GM18868 (cell line): ENCODE measurements around the gene RFX2.
"Not testable (repeated sequence)": the region's sequence is repeated elsewhere in the genome, so short reads cannot be mapped to it uniquely, and the experiment has no call there.

Source experiments
- ATAC-seq: cut with Tn5 transposase; IDR thresholded peaks from one replicate; pipeline ENCODE4 v1.9.1; 2021; ENCODE audit warnings: mild to moderate bottlenecking, moderate library complexity; ENCODE audit not compliant: unreplicated experiment

The RFX2 gene

DNA sequence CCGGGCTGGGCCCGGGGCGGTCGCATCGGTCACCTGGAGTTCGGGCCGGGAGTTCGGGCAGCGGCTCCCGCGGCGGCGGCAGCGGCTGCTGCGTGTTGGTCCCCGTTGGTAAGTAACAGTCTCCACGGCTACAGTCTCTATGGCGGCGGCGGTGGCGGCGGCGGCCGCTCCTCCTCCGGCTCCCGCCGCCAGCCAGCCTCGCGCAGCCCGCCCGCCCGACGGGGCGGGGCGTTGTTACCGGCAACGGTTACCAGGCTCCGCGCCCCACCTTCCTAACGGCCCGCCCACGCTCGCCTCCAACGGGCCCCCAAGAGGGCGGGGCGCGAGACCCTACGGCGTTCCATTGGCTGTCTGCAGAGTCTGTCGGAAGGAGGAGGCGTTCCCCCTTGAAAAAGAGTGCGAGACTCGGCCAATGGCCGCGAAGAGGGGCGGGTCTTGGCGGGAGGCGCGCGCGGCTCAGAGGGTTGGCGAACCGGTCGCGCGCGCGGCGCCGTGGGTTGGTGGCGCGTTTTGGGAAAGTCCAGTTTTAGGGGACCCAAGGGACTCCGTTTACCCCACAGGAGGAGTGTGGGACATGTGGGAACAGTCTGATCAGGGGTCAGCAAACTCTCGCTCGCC lies at the start of gene RFX2:
Gene RFX2 (minus strand): TSS at position 141 of the 618 bp plus-strand sequence. CDS start 63,004 bp downstream, outside the sequence.
- ATAC-seq = peak; percentile 95

DNA sequence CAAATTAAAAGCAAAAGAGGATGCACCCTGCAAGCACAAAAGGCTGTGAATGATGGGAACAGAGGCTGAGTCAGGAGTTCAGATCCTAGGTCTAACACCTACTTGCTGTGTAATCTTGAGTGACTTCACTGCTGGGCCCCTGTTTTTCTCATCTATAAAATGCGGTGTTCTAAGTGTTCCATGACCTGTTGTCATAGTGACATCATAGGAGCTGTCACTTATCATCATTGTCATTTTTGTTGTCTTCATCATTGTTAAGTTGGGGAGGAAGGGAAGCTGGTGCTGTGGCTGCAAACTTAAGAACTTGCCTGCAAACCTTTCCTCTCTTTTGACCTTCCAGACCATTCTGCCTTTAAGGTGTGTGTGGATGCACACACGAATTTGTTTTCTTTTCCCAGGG lies 45.7 kb upstream of the RFX2 start:
- no peak for ATAC-seq

DNA sequence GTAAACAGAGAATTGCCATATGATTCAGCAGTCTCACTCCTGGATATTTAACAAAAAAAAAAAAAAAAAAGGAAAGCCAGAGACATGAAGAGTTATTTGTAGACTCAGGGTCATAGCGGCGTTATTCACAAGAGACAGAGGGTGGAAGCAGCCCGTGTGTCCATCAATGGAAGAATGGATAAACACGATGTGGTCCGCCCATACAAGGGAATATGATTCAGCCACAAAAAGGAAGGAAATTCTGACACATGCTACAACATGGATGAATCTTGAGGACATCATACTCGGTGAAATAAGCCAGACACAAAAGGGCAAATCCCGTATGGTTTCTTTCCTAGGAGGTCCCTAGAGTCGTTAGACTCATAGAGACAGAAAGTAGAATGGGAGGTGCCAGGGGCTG lies 40.0 kb upstream of the RFX2 start:
- ATAC-seq = no peak

DNA sequence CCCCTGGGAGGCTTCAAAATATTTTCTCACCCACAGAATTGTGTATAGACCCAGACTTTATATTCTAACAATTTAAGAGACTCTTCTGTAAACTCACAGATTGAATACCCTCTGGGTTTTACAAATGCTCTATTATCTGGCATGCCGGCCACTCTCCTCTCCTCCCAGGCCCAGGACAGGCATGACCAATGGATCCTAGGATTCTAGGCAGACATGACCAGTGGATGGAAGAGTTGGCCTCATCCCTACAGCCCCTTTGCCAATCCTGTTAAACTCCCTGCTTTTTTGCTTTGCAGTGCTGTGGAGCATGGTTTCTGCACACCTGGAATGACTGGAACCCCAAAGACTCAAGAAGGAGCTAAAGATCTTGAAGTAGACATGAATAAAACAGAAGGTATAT lies 30.9 kb upstream of the RFX2 start:
- ATAC-seq = no peak

DNA sequence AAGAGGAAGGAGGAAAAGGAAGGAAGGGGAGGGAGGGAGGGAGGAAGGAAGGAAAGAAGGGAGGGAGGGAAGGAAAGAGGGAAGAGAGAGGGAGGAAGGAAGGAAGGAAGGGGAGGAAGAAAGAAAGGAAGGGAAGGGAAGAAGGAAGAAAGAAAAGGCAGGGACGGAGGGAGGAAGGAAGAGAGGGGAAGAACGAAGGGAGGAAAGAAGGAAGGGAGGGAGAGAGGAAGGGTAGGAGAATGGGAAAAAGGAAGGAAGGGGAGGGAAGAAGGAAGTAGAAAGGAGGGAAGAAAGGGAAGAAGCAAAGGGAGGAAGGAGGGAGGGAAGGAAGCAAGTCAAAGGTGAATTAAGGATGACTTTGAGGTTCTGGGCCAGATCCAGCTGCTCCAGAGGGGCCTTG lies 28.2 kb upstream of the RFX2 start:
- ATAC-seq = no peak

DNA sequence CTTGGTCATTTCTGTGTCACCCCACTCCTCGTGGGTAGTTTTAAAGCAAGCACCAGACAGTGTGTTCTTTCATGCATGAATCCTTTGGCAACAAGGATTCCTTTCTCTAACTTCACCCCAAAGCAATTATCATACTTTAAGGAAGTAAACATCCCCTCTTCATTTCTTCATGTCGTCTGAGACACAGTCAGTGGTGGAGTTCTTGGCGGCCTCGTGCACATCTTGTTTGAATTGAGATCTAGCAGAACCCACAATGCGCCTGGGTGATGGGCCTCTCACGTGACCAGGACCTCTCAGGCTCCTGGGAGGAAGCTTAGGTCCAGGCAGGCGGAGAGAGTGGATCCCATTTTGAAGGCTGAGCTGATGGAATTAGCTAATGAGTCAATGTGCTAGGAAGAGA lies 27.8 kb upstream of the RFX2 start:
- ATAC-seq = no peak

DNA sequence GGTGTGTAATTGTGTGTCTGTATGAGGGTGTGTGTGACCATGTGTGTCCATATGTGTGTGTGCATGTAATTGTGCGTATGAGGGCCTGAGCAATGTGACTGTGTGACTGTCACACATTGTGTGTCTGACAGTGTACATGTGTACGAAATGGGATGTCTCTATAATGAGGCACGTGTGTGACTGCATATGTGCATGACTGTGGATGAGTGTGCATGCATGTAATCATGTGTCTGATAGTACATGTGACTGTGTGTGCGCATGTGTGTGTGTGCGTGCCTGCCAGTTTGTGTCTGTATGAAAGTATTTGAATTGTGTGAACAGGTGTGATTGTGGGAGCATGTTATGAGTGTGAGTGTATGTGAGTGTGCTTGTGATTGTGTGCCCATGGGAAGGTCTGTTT lies 22.9 kb upstream of the RFX2 start:
- ATAC-seq = no peak

DNA sequence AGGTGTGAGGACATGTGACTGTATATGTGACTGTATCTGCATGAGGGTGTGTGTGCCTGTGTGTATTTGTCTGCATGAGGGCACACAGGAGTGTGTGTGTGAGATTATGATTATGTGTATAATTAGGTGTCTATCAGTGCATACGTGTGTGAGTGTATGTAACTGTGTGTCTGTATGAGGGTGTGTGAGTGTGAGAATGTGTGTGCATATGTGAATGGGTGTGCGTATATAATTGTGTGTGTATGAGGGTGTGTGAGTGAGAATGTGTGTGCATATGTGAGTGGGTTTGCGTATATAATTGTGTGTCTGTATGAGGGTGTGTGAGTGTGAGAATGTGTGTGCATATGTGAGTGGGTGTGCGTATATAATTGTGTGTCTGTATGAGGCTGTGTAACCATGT lies 22.2 kb upstream of the RFX2 start:
- ATAC-seq = no peak

DNA sequence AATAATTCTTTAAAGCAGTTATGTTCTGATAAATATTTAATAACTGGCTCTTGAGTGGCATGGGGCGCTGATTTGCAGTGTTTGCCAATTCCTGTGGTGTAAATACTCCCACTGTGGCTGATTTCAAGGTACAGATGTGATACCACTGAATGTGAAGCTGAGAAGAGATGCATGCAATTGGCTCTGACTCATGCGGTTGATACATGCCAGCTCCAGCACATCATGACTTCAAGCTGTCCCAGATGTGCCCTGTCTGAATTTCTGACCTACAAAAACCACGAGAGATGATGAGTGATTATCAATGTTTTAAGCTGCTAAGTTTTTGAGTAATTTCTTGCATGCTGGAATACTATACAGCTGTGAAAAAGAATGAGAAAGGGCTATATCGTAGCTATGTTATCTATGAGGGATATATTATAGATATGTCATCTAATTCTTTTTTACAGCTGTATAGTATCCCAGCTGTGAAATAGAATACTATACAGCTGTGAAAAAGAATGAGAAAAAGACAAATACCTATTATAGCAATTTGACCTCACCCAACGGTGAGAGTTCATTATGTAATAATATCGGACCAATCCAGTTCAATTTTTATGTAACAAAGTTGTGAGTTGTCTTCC lies 17.5 kb upstream of the RFX2 start:
- ATAC-seq = no peak

DNA sequence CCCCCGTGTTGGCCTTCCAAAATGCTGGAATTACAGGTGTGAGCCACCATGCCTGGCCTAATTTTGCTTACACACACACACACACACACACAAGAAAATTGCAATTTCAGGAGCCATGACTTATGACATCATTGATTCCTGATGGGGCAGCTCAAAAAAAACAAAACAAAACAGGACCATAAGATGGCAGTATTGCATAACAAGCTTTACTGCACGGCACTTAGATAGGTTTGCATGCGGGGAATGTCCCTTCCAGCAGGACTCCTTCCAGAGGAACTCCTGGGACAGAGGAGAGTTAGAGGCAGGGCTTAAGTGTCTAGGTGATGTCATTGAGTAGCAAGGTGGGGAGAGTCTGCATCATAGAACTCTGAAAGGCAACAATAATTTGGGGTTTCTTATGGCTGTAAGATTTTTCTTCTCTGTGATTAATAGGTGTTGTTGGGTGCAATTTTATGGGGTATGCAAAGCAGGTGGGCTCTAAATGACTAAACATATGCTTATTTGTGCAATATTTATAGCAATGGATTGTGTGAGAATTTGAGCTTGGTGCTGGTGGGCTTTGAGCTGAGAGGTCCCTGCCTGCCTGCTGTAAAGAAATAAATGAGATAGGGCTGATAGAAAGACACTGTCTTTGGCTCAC lies 16.2 kb upstream of the RFX2 start:
- ATAC-seq = no peak

DNA sequence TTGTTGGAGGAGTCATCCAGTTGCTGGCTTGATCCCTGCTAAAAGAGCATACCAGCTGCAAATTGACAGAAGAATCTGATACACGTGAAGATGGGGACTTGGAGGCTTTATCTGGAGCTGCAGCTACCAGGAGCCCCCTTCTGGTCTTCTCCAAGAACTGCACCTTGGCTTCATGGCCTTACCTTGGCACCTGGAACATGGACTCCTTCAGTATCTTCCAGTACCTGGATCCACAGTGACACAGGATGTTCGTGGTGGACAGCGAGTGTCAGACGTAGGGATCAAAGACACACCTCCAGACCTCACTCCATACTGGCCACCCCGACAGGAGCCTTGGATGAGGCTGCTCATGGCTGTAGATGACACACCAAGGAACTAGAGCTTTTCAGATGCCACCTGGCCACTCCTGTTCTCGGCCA lies 15.3 kb upstream of the RFX2 start:
- ATAC-seq = no peak

DNA sequence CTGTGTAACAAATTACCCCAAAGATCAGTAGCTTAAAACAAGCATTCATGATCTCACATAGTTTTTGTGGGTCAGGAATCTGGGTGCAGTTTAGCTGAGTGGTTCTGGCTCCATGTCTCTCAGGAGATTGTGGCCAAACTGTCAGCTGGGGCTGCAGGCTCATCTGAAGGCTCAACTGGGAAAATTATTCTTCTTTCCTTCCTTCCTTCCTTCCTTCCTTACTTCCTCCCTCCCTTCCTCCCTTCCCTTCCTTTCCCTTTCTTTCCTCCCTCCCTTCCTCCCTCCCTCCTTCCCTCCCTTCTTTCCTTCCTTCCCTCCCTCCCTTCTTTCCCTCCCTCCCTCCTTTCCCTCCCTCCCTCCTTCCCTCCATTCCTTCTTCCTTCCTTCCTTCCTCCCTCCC lies 8.7 kb upstream of the RFX2 start:
- ATAC-seq = no peak

DNA sequence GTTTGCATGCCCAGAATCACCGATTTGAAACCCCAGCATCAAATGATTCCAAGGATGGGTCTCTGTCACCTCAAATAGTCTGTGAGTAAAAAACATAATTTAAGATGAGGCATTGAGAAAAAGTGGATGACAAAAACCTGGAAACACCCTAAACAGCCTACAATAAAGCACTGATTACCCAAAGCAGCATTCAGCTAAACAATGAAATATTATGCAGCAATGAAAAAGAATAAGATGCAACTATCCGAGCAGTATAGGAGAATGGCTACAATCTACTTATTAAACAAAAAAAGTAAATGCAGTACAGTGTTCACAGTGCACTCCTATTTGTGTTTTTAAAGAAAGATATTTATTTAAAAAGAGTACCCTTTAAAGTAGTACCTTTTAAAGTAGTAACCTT lies 7.7 kb upstream of the RFX2 start:
- ATAC-seq = no peak

DNA sequence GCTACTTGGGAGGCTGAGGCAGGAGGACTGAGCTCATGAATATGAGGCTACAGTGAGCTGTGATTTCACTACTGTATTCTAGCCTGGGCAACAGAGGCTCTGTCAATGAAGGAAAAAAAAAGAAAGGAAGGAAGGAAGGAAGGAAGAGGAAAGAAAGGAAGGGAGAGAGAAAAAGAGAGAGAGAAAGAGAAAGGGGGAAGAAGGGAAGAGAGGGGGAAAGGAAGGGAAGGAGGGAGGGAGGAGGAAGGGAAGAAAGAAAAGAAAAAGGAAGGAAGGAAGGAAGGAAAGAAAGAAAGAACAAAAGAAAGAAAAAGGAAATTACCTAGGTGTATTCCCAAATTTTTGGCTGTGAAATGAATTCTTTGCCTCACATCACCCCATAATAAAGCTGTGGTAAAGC lies 7.2 kb upstream of the RFX2 start:
- no peak for ATAC-seq

DNA sequence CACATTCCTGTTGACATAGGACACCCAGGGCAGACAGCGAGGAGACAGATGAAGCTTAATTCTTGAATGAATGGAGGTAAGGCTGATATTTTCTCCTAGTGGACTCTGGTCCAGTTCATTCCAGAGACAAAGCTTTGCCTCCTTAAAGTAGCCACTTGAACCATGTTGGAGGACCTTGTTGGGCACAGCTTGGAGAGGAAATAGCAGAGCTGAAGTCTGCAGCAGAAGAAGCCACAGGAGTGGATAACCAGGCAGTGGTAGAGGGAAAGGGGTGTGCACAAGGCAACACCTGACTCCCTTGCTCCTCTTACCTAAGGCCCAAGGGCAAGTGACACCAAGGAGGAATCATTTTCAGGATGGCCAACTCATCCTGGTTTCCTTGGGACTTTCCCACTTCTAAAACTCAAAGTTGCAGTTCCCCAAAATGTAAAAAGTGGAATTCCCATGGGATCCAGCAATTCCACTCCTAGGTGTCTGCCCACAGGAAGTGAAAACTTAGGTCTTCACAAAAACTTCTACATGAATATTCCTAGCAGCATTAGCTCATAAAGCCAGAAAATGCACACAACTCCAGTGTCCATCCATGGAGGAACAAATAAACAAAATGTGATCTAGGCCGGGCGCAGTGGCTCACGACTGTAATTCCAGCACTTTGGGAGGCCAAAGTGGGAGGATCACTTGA lies 6.6 kb upstream of the RFX2 start:
- no peak for ATAC-seq

DNA sequence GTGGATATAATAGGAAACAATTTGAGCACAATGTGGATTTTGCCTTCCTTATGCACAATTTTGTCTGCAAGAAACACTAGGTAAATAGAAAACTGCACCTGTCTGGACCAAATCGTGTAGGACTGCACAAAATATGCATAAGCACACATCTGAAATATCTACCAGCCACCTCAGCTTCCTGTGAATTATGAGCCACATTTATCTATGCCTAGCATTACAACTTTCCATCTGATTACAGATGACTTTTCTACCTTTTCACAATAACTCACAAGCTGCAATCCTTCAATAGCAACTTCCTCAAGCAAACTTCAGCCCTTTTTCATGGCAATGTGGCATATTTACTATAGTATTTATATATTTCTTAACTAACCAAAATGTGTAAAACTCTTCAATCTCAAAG lies 5.7 kb upstream of the RFX2 start:
- no peak for ATAC-seq

DNA sequence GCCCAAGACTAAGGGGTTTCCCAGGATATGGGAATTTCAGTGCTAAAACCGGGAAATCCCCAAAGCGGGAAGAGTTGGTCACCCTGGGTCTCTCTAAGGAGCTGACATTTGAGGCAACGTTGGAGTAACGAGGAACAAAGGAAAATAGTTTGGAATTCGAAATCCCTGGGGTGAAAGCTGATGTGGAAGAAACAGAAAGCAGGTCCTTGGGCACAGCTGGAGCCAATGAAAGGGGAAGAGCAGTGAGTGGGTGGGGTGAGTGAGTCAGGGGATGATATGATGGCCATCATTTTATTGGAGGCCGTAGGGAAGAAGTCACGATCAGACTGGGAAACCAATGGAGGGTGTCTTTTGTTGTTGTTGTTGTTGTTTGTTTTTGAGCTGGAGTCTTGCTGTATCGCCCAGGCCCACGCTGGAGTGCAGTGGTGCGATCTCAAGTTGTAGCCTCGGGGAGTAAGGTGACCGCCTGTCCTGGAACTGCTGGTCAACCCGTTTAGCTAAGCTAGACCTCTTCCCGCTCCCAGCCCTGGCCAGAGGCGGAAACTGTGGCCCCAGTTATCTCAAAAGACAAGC lies 3.4 kb upstream of the RFX2 start:
- ATAC-seq = no peak

DNA sequence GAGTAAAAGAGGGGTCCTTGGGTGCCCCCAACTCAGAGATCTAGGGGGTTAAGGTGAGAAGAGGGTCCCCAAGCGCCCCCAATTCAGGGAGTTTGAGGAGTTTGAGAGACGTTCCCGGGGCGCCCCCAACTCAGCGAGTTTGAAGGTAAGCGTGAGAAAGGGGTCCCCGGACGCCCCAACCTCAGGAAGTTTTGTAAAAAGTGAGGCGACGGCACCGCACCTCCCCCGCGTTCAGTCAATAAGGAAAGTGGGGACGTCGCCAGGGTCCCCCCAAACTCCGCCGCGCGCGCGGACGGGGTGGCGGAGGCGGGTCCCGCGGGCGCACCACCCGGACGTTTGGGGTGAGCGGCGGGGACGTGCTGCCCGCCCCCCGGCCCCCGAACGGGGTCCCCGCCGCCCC lies 353 bp downstream of the RFX2 start:
- peak; percentile 15 for ATAC-seq

DNA sequence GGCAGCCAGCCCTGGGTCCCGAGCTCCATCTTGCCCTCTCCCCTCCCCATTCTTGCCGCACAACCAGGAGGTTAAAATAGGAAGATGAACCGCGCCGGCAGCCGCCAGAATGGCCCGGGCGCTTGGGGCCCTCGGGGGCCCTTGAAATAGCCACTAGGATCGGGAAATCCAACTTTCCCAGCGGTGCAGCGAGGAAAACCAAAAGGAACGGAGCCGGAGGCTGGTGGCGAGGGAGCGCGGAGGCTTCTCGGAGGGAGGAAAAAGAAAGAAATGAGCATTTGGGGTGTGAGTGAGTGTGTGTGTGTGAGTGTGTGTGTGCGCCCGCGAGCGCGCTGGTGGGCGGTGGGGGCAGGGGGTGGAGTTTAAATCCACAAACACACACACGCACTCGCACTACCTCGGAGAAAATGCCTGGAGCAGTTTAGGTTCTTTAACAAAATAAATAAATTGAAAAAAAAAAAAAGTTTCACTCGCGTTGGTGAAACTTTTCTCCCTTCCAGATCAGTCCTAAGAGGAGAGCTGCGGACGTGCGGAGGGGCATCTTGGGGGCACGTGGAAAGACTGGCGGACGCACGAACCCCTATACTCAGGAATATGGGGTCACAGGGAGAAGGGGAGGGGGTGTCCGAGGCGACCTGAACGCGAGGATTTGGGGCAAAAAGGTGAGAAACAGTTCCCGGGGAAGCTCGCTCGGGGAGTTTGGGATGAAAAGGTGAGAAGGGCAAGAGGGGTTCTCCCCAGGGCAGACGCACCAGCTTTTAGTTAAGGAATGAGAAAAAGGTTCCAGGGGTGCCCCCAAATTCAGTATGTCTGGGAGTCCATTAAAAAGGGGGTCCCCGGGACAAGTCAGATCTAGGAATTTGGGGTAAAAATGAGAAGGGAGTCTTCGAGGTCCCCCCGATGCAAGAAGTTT lies 1.3 kb downstream of the RFX2 start:
- ATAC-seq = no peak

DNA sequence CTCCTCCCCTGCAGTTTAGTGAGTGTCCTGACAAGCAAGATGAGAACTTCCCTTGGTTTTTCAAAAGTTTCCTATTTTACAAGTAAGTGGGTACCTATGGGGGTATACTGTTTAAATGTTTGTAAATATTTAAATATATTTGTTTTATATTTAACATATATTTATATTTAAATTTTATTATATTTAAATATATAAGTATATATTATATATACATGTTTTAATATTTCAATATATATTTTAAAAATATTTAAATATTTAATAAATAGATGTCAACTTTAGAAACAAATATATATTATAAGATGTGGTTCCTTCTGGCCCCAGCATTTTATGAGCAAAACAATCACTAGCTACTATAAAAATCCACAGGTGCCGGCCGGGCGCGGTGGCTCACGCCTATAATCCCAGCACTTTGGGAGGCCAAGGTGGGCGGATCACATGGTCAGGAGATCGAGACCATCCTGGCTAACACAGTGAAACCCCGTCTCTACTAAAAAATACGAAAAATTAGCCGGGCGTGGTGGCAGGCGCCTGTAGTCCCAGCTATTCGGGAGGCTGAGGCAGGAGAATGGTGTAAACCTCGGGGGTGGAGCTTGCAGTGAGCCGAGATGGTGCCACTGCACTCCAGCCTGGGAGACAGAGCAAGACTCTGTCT lies 3.5 kb downstream of the RFX2 start:
- ATAC-seq = not testable (repeated sequence)
